Stimulated activated CD4-positive, alpha-beta T cell treated with anti-CD3 and anti-CD28 coated beads, Interleukin-2, amount 100 ng/mL, for 4 hours (primary cell): ENCODE measurements around the gene CLNK.
"Not testable (repeated sequence)": the region's sequence is repeated elsewhere in the genome, so short reads cannot be mapped to it uniquely, and the experiment has no call there.

Experiments used
- DNase-seq: peaks from one replicate; pipeline ENCODE4 v3.0.0-alpha.2; 2020; ENCODE audit warnings: low read depth

CLNK gene

DNA sequence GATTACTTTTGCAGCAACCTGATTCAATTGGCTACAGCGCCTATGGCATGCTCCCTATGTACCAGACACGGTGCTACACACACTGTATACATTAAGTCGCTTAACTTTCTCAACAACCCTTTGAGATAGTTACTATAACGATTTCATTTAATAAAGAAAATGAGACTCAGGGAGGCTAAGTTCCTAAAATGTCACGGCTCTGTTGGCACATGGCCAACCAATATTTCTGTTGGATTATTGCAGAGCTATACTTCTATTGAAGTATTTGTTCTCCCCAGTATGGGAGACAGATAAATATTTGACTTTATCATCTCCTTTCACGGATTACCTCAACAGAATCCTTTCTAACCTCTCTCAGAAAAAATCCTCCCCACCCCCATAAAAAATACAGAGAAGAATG is 25.3 kb downstream of the CLNK start:
- DNase-seq: no peak

DNA sequence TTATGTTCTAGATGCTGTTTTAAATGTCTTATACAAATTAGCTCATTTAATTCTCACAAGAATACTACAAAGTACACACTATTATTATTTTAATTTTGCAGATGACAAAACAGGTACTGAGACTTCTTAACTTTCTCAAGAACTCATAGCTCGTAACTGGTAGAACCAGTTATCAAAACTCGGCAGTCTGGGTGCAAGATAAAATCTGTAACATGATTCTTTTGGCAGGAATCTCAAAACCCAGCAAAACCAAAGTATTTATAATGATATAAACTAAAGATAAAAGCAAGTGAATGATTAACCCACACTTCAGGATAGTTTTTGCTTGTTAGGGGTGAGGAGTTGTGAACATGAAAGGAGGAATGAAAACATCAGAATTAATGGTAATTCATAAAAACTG is 27.6 kb downstream of the CLNK start:
- no peak for DNase-seq

DNA sequence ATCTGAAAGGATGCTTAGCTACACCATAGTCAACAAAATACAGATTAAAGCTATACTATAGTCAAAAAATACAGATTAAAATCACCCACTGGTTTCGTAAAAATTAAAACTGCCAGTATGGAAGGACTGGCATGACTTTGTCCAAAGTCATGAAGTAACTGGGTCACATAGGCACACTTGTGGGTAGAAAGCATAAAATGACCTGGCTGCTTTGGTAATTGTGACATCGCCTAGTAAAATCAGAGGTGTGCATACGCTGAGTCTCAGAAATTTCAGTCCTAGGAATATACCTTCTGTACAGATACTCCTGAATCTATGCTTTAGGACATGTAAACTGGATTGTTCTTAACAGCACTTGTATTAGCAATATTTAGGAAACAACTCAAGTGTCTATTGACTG is 28.1 kb downstream of the CLNK start:
- DNase-seq: no peak

DNA sequence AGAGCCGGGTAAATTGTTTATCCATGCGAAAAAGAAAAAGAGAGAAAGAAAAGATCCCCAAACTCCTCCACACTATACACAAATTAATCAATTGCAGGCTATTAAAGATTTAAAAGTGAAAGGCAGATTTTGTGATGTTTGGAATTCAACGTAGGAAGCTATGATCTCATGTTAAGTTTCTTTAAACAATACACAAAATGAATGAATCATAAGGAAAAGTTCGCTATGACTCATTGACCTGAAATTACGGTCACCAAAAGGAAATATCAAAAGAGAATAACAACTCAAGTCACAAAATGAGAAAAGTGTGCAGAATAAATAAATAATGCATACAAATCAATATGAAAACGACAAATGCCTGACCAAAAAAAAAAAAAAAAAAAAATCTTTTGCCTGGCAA is 28.6 kb downstream of the CLNK start:
- DNase-seq: no peak

DNA sequence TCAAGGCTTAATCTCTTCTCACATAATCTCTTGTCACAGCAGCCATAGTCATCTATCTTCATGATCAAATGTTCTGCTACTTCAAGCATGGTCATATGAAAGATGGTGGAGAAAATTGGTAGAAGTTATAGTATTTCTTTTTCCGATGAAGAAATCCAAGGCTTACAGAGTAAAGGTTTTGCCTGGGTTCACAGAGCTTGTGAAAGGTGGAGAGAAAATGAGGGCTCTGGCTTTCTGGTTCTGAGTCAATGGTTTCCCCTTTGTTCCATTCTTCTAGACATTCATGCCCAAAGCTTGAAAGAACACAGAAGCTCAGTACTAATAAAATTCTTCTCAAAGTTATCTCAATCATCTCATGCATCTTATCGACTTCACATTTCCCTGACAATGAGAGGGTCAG is 36.1 kb downstream of the CLNK start:
- DNase-seq: no peak

DNA sequence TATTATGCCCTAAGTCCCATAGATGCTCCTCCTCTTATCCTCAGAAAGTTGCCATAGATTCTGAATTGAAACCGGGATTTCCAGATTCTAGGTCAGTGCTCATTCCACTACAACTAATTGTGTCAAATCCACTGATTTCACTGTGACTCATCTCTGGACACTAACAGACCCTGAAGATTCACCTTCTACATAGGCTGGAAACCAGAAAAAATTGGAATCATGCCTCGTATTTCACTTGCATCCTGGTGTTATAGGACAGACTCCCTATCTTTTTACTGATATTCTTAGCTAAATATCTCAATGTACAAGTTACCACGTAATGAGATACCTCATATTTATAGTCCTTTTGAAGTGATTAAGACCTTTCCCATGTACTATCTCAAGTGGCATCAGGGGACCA is 36.7 kb downstream of the CLNK start:
- no peak for DNase-seq

DNA sequence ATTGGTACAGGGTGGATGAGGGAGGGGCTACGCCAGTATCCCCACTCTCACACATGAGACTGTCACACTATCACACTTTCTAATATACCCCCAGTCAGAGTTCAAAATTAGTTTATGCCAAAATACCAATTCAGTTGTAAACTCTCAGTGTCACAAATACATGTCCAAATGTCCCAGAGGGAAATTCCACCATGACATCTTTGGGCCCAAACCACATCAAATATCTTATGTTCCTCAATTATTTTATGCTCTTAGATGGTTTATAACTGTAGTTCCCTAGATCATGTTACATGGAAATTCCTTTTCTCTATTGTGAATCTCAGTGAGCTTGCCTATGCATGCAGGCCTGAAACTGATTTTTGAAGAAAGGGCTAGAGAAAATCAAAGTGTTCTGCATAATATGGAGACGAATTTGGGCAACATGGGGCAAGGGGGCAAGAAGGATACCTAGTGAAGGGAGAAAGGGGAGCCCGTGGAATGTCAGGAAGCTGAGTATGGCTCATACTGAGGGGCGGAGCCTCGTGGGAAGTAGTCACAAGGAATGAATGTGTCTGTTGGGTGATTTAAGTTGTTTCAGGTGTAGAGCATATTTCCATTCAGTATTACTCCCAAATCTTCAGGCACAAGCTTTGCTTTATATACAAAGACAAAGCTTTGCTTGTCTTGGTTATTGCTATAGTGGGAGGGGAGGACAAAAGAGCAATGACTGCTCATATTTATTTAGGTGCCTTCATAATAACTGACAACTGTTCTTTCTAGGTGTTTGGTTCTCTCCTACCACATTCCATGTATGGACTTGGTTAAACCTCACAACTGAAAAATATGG is 40.8 kb downstream of the CLNK start:
- no peak for DNase-seq

DNA sequence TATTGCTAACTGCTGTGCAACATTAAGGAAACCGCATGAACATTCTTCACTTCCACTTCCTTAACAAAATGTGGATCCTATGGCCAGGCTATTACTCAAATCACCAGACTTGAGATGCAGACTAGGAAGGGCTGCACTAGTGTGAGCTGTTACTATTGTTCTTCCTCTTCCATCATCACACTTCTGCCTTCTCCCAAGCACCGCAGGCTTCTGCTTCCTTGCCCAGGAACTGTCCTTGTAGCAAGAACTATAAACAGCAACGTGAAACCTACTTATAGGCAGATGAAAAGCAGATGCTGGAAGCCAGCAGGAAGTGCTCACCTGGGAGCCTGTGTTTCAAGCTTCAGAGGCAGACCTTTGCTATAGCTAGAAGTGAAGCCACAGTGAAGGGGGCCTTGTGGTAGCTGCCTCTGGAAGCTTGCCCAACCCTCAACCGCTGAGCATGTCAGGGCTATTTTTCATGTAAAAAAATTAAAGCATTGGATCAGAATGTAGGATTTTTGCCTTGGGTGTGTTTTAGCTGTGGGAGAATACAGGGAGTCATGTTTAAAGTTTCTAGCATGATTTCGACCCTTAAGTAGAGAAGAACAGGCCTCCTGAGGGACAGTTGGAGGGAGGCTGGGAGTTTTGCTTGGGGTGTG is 43.9 kb downstream of the CLNK start:
- no peak for DNase-seq

DNA sequence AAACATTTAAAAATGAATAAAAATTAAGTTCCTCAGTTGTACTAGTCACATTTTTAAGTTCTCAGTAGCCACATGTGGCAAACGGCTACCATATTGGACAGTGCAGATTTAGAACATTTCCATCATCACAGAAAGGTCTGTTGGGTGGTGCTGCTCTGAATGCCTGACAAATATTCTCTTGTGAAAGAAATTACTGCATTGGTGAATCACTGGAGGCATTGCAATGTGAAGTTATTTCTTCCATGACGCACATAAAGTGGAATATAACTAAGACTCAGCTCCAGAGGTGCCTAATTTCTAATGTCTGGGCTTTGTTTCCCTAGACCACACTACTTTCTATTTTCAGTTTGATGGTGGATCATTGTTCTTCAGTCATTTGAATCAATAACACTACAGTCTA is 44.9 kb downstream of the CLNK start:
- DNase-seq: no peak

DNA sequence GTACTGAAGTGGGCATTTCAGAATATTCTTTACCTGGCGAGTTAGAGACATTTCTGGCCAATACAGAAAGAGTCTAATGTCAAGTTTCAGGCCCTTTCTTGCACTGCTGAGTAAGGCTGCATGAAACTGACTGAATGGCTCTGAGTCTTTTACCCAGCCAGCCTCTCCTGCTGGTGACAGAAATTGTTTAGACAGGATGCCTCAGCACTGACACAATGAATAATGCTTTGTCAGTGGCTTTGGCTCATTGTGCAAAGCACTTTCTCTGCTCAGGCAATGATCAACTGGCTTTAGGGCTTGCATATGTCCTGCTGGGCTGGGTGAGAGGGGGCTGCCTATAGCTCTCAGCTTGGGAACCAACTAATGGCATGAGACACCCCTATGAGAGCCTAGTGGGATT is 45.5 kb downstream of the CLNK start:
- no peak for DNase-seq

DNA sequence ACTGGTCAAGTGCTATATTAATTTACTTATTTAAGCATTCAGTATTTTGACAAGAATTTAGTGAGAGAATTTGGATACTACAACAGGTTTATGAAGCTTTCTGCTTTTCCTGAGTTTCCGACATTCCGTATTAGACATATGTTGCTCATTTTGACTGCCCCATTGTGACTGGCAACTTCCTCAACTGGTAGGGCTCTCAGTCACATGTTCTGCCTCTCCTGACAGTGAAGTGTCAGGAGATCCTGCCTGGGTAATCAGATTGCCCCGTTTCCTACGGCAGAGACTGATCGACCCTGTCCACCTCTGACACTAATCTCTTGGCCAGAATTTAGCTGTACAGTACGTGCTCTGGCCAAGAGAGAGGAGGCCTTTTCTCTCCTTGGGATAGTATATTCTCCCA is 49.5 kb downstream of the CLNK start:
- no peak for DNase-seq

DNA sequence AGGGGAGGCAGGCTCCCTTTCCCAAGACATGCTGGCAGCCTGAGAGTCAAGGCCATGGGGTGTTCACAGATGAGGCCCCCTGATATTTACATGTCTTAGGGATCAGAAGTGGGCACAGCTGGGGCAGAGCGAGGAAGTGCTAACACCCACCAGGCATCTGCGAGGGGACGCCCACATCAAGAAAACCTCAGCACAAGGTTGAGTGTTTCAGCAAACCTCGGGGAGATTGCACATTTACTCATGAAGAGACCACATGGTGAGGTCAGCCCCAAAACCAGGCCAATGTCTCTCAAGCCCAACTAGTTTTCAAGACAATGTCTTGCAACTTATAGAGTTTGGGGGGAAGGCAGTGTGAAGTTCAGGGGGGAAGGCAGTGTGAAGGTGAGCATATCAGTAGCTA is 55.2 kb downstream of the CLNK start:
- DNase-seq: no peak

DNA sequence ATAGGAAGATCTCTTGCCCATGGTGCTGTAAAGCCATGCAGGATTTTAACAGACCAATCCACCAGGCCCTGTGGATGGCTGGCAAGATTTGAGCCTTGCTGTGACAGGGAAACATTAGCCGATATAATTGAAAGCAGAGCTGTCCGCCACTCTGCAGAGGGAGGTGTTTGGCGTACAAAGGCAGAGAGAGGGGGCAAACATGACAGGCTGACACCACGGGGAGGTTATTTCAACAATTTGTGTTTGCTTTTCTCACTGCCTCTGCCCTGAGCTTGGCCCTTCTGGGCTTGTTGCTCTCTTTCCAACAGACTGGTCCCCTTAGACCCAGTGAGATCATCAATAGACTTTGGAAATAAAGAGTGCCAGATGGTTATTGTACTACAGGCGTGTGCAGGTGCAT is 59.4 kb downstream of the CLNK start:
- no peak for DNase-seq

DNA sequence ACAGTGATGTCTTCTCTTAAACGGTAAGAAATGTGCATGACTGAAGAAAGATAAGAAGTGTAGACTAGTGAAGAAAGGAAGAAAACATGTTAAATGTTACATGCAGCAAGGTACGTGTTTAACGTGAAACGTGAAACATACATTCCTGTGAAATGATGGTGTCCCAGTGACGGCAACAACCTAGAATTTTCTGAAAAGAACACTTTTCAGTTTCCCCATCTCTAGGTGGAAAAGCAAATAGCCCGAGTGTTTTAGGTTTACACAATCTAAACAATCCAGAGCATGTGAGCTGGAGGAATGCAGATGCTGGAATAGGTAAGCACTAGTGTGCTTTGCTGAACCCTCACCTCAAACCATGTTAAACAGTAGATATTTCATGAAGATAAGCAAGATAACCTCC is 60.7 kb downstream of the CLNK start:
- no peak for DNase-seq

DNA sequence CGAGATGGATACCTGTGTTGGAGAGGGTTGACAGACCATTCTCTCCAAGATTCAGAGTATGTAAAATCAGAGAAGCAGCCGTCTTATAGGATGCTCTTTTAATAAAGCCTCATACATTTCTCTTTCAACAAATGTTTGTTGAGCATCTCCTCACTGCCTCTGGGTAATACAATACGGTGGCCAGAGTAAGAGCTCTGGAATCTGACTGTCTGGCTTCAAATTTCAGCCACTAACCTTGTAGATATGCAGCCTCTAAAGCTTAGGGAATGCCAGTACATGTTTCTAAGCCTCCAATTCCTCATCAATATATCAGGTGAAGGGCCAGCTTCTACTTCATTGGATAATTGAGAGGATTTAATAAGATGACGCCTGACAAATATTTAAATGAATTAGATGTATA is 61.3 kb downstream of the CLNK start:
- DNase-seq: no peak

DNA sequence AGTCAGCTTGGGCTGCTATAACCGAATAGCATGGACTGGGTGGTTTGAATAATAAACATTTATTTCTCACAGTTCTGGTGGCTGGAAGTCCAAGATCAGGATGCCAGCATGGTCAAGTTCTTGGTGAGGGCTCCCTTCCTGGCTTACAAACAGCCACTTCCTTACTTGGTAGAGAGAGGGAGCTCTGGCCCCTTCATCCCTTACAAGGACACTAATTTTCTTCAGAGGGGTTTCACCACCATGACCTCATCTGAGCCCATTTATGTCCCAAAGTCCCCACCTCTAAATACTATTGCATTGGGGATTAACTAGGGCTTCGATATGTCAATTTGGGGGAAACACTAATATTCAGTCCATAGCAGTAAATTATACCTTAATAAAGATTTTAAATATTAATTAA is 61.8 kb downstream of the CLNK start:
- DNase-seq: no peak

DNA sequence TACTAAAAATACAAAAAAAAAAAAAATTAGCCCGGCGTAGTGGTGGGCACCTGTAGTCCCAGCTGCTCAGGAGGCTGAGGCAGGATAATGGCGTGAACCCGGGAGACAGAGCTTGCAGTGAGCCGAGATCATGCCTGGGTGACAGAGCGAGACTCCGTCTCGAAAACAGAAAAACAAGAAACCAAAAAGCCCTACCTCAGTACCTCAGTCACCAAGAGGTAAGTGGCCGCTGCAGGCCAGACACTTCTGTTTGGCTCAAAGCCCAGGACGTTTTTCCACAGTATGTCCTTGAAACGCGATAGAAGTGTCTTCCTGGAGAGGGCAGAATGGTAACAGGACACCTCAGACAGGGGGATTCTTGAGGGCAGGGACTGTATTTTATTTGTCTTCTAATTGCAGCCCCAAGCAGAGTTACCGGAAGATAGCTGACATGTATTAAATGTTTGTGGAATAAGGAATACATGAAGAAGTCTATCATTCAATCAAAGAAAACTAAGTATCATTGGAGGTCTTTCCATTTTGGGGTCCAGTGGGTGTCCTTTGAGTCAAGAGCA is 63.6 kb downstream of the CLNK start:
- DNase-seq: no peak

DNA sequence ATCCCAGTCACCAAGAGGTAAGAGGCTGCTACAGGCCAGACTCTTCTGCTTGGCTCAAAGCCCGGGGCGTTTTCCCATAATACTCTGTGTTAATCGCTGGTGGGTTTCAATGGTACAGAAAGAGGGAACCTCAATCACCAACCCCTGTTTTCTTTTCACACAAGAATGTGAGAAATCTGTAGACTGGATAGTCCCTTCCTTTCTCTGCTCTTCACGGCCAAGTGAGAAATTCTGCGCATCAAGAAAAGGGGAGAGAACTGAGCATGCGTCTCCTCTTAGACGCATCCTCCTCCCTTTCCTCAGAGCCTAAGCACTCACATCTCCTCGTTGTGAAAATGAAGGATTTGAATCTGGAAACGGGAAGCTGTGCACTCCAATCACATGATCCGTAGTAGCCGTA is 64.7 kb downstream of the CLNK start:
- DNase-seq: no peak

DNA sequence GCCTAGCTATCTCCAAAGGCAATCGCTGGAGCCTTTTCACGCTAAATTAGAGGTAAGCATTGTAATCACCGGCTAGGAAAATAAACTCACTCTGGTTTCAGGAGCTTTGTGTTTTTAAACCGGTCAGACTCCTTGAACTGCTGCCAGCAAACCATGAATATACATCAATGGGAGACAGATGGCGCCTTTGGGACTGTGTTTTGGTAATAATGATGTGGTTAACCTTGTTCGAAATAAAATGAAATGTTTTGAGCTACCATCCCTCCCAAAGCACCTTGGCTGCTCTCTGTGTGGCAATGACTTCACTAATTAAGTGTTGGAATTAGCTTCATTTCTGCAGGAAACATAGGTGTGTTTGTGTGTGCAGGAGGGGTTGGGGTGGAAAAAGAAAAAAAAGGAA is 65.3 kb downstream of the CLNK start:
- DNase-seq: no peak

DNA sequence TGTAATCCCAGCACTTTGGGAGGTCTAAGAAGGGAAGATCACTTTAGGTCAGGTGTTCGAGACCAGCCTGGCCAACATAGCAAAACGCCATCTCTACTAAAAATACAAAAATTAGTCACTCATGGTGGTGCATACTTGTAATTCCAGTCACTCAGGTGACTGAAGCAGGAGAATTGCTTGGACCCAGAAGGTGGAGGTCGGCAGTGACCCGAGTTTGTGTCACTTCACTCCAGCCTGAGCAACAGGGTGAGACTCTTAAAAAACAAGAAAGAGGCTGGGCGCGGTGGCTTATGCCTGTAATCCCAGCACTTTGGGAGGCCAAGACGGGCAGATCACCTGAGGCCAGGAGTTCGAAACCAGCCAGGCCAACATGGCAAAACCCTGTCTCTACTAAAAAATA is 69.6 kb downstream of the CLNK start:
- DNase-seq: not testable (repeated sequence)

DNA sequence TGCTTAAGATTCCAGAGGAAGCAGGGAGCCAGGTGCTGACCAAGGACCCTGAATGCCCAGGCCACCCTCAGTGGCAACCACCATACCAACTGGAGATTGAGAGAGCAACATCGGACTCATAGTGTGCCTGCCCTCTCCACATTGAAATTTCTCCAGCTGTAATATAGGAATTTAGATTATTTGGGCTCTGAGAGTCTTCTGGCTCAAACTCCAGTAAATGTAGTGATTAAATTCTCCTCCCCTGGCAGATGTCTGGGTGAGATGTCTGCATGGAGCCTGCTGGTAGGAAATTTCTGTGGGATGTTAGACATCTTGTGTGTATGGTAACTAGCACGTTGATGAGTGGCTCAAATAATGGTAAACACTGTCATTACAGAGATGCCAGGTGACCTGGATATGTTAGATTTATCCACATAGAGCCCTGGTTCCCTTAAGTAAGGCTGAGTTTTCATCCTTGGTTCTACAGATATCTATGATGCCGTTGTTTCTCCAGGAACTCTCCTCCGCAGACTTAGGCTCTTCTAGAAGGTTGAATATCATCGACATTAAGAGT is 70.6 kb downstream of the CLNK start:
- no peak for DNase-seq

DNA sequence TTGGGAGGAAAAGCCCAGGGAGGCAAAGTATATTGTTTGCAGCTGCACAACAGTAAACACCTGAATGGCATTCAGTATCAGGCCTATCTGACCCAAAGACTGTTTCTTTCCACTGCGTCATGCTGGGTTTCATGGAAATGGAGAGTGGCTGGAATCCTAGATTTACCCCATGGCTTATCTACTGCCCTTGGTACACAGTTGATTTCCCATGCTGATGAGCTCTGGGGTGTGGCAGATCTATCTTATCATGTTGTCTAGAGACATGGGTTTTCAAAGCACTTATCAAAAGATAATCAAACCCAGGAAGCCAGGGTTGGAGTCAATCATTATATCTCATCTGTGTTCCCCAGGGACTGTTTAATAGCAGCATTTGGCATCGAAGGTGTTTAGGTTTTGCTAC is 72.1 kb downstream of the CLNK start:
- DNase-seq: no peak

DNA sequence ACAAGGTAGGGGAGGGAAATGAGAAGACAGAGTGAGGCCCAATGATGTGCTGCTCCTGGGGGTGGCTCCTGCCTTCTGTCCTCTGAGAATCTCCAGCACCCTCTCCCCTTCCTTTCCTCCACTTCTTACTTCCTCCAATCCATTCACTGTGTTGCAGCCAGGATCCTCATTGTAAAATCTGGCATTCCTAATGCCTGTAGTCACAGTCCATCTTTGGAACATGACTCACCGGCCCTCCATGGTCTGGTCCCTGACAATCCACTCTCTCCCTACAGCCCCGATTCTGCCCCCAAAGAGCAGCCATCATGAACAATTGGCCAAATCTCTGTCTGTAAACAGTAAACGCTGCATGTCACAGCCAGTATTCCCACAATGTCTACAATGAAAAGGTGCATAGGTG is 72.9 kb downstream of the CLNK start:
- DNase-seq: no peak
